Measurements from ENCODE around the gene TNFSF10. TPM values are rescaled to one million over a fixed set of nuclear protein-coding genes. Genes with fewer than 3 reads are reported as not detected.

TNFSF10 gene
- total and polyA plus RNA-seq, 2 of the 4 experiments (the other 2 are of a cell fraction), result 0.63 to 1.3 TPM

GRCh38 chr3:172530101-172530561 is 6.9 kb upstream of the TNFSF10 start:
- no peak overlapping the region for H3K4ac ChIP-seq (ENCODE audit: low read depth, low read length)
- no peak overlapping the region for H3K56ac ChIP-seq (ENCODE audit: extremely low read depth, insufficient read depth, low read length)
- no peak overlapping the region for H4K8ac ChIP-seq (ENCODE audit: low read depth in 2 of 2, low read length in 2 of 2)
- ChIA-PET POLR2A (ENCODE audit: unreplicated experiment) (no interaction called here), CTCF (interaction anchor here (1.0 to 1.1 kb wide), 2 partner anchors 11 to 13 kb away, joined by 3 to 4 read pairs; no protein-coding TSS in a partner anchor)
- no peak overlapping the region for H3K4me2 ChIP-seq (ENCODE audit: low read depth, low read length)
- H2AK5ac ChIP-seq (ENCODE audit: low read depth, low read length), result no peak overlapping the region
- H2BK15ac ChIP-seq (ENCODE audit: low read depth, low read length), result no peak overlapping the region
- H3K23ac ChIP-seq (ENCODE audit: low read depth, low read length), result no peak overlapping the region
- no peak overlapping the region for H2AFZ ChIP-seq (replicated peaks; ENCODE audit: low read length, poor library complexity)
- dilution Hi-C loops (cut with HindIII; ENCODE audit: low sequenced_read_pairs, unreplicated experiment) (no loop called here), in situ Hi-C loops (cut with MboI; ENCODE audit: low sequenced_read_pairs) (no loop called here), intact Hi-C loops (cut with micrococcal nuclease) (no loop called here)
- no peak overlapping the region for H3K4me3 ChIP-seq (ENCODE audit: insufficient read depth, low read depth, low read length)
- TF ChIP-seq MAZ (IDR thresholded peaks at IDR 0.05; ENCODE audit: borderline replicate concordance, low read depth, low read length), result no peak
- TF ChIP-seq, protein P1, sequence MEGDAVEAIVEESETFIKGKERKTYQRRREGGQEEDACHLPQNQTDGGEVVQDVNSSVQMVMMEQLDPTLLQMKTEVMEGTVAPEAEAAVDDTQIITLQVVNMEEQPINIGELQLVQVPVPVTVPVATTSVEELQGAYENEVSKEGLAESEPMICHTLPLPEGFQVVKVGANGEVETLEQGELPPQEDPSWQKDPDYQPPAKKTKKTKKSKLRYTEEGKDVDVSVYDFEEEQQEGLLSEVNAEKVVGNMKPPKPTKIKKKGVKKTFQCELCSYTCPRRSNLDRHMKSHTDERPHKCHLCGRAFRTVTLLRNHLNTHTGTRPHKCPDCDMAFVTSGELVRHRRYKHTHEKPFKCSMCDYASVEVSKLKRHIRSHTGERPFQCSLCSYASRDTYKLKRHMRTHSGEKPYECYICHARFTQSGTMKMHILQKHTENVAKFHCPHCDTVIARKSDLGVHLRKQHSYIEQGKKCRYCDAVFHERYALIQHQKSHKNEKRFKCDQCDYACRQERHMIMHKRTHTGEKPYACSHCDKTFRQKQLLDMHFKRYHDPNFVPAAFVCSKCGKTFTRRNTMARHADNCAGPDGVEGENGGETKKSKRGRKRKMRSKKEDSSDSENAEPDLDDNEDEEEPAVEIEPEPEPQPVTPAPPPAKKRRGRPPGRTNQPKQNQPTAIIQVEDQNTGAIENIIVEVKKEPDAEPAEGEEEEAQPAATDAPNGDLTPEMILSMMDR (conservative IDR thresholded peaks at IDR 0.05; ENCODE audit: low read depth, low read length), result no peak
- no peak for TF ChIP-seq BHLHE40 (IDR thresholded peaks at IDR 0.05; ENCODE audit: low read depth, low read length)
- no peak for TF ChIP-seq CEBPB (IDR thresholded peaks at IDR 0.05; ENCODE audit: low read depth, low read length)
- TF ChIP-seq, protein P2, sequence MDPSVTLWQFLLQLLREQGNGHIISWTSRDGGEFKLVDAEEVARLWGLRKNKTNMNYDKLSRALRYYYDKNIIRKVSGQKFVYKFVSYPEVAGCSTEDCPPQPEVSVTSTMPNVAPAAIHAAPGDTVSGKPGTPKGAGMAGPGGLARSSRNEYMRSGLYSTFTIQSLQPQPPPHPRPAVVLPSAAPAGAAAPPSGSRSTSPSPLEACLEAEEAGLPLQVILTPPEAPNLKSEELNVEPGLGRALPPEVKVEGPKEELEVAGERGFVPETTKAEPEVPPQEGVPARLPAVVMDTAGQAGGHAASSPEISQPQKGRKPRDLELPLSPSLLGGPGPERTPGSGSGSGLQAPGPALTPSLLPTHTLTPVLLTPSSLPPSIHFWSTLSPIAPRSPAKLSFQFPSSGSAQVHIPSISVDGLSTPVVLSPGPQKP (IDR thresholded peaks at IDR 0.05; ENCODE audit: borderline replicate concordance, low read depth, low read length), result no peak
- no peak for TF ChIP-seq MXI1 (IDR thresholded peaks at IDR 0.05; ENCODE audit: borderline replicate concordance, low read depth, low read length)
- TF ChIP-seq MAFK (IDR thresholded peaks at IDR 0.05; ENCODE audit: low read depth, low read length), result no peak
- no peak for TF ChIP-seq SMC3 (IDR thresholded peaks at IDR 0.05; ENCODE audit: low read depth, low read length)
- no peak for TF ChIP-seq CHD1 (IDR thresholded peaks at IDR 0.05; ENCODE audit: low read depth, low read length)
- TF ChIP-seq RAD21 (IDR thresholded peaks at IDR 0.05; ENCODE audit: low read length), result no peak
- no peak for TF ChIP-seq RCOR1 (IDR thresholded peaks at IDR 0.05; ENCODE audit: insufficient replicate concordance, low read length)
- no peak for TF ChIP-seq RFX5 (IDR thresholded peaks at IDR 0.05; ENCODE audit: low read depth, low read length)
- no peak for TF ChIP-seq POLR2A (IDR thresholded peaks at IDR 0.05; ENCODE audit: low read depth, low read length)
- H3K9me1 ChIP-seq (ENCODE audit: insufficient read depth, low read length), result no peaks in the 10 kb centered on the region
- no peak overlapping the region for H3K9ac ChIP-seq (ENCODE audit: low read depth, low read length)
- DNase-seq (no peak), ATAC-seq (ENCODE audit: low read depth) (no peak)
- no peak overlapping the region; the same call in 1 of the 2 replicates for H3K18ac ChIP-seq (ENCODE audit: low read depth, low read length)
- peaks cover 6% of the 10 kb centered on the region for H3K4me1 ChIP-seq (ENCODE audit: control insufficient read depth, insufficient read depth, low read length)
- no peak overlapping the region for H2AK9ac ChIP-seq (replicated peaks; ENCODE audit: low read depth, low read length, poor library complexity)
- no peaks in the 10 kb centered on the region for H3K27me3 ChIP-seq (ENCODE audit: control insufficient read depth, insufficient read depth, low read length)
- no CpG with 5 or more reads among the region's 2 CpGs for WGBS, 2 experiments (ENCODE audit: extremely low coverage in 2 of 2, insufficient read length in 1 of 2)
- no peak overlapping the region for H3K14ac ChIP-seq (replicated peaks; ENCODE audit: low read depth, low read length)
- H3K27ac ChIP-seq (ENCODE audit: insufficient read depth, low read length), result no peak overlapping the region
- no peak overlapping the region for H2BK20ac ChIP-seq (ENCODE audit: low read depth, low read length)
- H4K5ac ChIP-seq (ENCODE audit: low read depth, low read length), result 0 out of 2 replicates have a peak overlapping the region, but pooled peaks have one; percentile 14
- no peak overlapping the region for H2BK120ac ChIP-seq (ENCODE audit: low read depth, low read length)
- no peaks in the 10 kb centered on the region for H3K79me1 ChIP-seq (ENCODE audit: low read depth in 1 of 2, low read length in 2 of 2)
- no peak overlapping the region for H2BK5ac ChIP-seq (ENCODE audit: low read depth, low read length, poor library complexity, severe bottlenecking)
- H4K91ac ChIP-seq (ENCODE audit: insufficient read depth, low read depth, low read length), result no peak overlapping the region
- no TSS peak for BruUV-seq (replicated peaks)
- H3K36me3 ChIP-seq (ENCODE audit: control insufficient read depth, insufficient read depth, low read length), result no peaks in the 10 kb centered on the region
- H3K9me3 ChIP-seq (ENCODE audit: control insufficient read depth, insufficient read depth, low read length), result no peaks in the 10 kb centered on the region
- no peaks in the 10 kb centered on the region for H4K20me1 ChIP-seq (ENCODE audit: insufficient read depth, low read length)
